GM10266 (cell line): ENCODE results near the gene STX18.
A peak's percentile ranks its signal among the peaks of the same experiment; 100 is the strongest.

Source experiments
- DNase-seq: peaks from one replicate; pipeline ENCODE4 v3.0.0; 2012; ENCODE audit errors: extremely low spot score
- CTCF ChIP-seq: IDR thresholded peaks from 2 replicates; pipeline ENCODE4 v1.5.1; 2012; ENCODE audit warnings: mild to moderate bottlenecking, low read depth; ENCODE audit not compliant: control insufficient read depth, insufficient read depth; ENCODE audit errors: missing control alignments

Gene STX18

GRCh38 chr4:4456816-4457578 is 84.9 kb downstream of the STX18 start:
- no peak for DNase-seq
- TF ChIP-seq CTCF: no peak

GRCh38 chr4:4456351-4456750 is 85.5 kb downstream of the STX18 start:
- TF ChIP-seq CTCF: no peak
- DNase-seq: no peak

- DNase-seq: no peak
- no peak for TF ChIP-seq CTCF
Observed at GRCh38 chr4:4455210-4455865, 86.5 kb downstream of the STX18 start.

- TF ChIP-seq CTCF: no peak
- no peak for DNase-seq
Observed at GRCh38 chr4:4446434-4446833, 95.4 kb downstream of the STX18 start.

GRCh38 chr4:4443821-4444220 is 98.0 kb downstream of the STX18 start:
- no peak for TF ChIP-seq CTCF
- DNase-seq: no peak

GRCh38 chr4:4440333-4441061 is 101.4 kb downstream of the STX18 start:
- no peak for TF ChIP-seq CTCF
- peak; percentile 41 for DNase-seq
